Measurements from ENCODE around the gene CHD6.

Gene CHD6

DNA sequence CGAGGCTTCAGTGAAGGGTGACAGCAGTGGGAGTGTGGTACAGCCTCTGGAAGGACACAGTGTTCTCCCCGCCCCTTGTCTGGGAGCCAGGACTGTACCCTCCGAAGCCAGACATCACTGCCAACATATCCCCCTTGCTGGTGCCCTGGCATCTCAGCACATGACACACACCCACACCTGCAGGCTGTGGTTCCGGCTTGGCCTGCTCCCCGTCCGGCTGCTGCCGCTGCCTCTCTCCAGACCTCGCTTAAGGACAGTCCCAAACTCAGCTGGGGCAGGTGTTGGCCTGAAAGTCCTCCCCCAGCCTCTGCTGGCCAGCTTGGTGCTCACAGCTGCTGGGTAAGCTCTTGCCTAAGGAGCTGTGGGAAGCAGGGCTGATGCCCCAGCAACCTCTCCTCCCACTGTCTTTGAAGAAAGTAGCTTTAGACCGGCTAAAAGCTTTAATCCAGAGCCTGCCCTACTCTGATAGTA is 258.6 kb downstream of the CHD6 start:
- no peak for TF ChIP-seq CTCF (conservative IDR thresholded peaks at IDR 0.05; ENCODE audit: low read depth, low read length)
- H3K4me3 ChIP-seq (ENCODE audit: low read length) = no peak overlapping the region
- no peak for DNase-seq (ENCODE audit: low read depth)

DNA sequence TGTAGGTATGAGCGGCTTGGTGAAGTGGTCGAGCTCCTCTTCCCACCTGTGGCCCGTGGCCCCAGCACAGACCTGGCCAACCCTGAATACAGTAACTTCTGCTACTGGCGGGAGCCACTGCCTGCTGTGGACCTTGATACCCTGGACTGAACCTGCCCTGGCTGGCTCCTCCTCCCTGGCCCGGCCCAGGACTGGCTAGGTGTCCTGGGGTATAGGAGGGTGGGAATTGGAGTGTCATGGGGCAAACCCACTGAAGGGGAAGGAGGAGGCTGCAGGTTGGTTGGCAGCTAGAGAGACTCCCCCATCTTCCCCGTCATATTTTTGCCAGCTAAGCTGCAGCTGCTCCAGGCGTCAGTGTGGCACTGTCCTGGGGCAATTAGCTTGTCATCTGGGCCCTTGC is 259.5 kb downstream of the CHD6 start:
- TF ChIP-seq CTCF (conservative IDR thresholded peaks at IDR 0.05; ENCODE audit: low read depth, low read length) = no peak
- DNase-seq (ENCODE audit: low read depth) = no peak
- no peak overlapping the region for H3K4me3 ChIP-seq (ENCODE audit: low read length)

GRCh38 chr20:41358230-41358629 is 259.9 kb downstream of the CHD6 start:
- DNase-seq (ENCODE audit: low read depth) = no peak
- H3K4me3 ChIP-seq (ENCODE audit: low read length) = no peak overlapping the region
- TF ChIP-seq CTCF (conservative IDR thresholded peaks at IDR 0.05; ENCODE audit: low read depth, low read length) = no peak

DNA sequence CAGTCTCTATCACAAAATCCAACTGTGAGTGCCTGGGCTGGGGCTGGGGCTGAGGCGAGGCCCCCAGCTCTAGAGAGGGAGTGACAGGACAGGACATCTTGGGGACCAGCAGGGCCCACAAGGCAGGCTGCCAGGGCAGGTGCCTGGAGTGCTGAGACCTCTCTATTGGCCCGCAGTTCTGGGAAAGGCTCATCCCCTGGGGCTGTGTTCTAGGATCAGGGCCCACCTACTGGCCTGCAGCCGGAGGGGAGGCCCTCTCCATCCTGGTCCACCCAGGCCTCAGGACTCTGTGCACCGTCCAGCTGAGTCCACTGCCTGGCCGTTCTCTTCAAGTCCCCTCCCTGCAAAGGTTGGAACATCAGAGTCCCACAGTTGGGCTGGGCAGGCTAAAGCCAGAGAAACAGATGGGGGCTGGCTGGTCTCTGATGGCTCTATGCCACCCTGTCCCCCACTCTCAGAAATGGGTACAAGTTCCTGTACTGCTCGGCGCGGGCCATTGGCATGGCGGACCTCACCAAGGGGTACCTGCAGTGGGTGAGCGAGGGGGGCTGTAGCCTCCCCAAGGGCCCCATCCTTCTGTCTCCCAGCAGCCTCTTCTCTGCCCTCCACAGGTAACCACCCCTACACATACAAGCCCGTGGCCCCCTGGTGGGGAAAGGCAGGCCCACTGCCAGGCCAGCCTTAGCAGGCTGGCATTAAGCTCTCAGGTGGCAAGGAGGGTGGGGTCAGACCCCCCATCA is 260.6 kb downstream of the CHD6 start:
- no peak for DNase-seq (ENCODE audit: low read depth)
- H3K4me3 ChIP-seq (ENCODE audit: low read length) = no peak overlapping the region
- peak; percentile 16 for TF ChIP-seq CTCF (conservative IDR thresholded peaks at IDR 0.05; ENCODE audit: low read depth, low read length)

DNA sequence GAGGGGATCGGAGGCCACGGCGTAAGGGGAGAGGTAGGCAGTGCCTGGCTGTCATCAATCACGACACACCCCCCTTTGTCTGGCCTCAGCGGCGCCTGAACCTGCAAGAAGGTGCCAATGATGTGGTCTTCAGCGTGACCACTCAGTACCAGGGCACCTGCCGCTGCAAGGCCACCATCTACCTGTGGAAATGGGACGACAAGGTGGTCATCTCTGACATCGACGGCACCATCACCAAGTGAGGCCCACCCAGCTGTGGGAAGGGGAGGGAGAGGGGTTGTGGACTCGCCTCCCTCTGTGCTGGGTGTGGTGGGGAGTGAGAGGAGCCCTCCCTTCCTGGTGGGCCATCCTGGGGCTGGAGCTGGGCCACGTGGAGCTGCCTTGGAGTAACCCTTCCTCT is 261.2 kb downstream of the CHD6 start:
- no peak for DNase-seq (ENCODE audit: low read depth)
- TF ChIP-seq CTCF (conservative IDR thresholded peaks at IDR 0.05; ENCODE audit: low read depth, low read length) = no peak
- no peak overlapping the region for H3K4me3 ChIP-seq (ENCODE audit: low read length)

DNA sequence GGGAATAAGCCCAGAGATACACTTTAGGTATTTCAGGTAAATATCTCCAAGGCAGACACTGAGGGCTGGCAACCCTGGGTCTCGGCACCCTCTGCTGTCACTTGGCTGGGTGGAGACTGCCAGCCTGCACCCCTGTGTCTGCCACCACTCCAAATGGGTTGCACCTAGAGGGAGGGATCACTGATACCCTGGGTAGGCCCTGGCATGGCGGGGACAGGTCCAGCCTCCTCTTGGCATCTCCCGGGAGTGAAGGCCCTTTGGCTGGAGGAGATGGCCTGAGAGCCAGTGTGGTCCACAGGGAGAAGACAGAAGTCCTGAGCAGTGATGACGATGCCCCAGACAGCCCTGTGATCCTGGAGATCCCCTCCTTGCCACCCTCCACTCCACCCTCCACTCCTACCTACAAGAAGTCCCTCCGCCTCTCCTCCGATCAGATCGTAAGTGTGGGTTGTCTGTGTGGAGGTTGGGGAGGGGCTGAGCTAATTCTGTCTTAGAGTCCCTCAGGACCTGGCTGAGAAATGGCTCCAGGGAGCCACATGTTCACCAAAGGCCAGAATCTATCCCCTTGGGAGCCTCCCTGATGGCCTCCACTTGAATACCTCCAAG is 262.5 kb downstream of the CHD6 start:
- no peak for TF ChIP-seq CTCF (conservative IDR thresholded peaks at IDR 0.05; ENCODE audit: low read depth, low read length)
- H3K4me3 ChIP-seq (ENCODE audit: low read length) = no peak overlapping the region
- DNase-seq (ENCODE audit: low read depth) = no peak

- no peak for TF ChIP-seq CTCF (conservative IDR thresholded peaks at IDR 0.05; ENCODE audit: low read depth, low read length)
- no peak for DNase-seq (ENCODE audit: low read depth)
- no peak overlapping the region for H3K4me3 ChIP-seq (ENCODE audit: low read length)
Observed at GRCh38 chr20:41355192-41355591, 263.0 kb downstream of the CHD6 start.
